BLaER1 (cell line): Measurements from ENCODE around the gene USP20.

Experiments
- H3K27ac ChIP-seq: shearing (Covaris generic); formaldehyde crosslinking; 2 replicates; pipeline ENCODE4 v1.8.1; 2022
- H3K27me3 ChIP-seq: shearing (Covaris generic); formaldehyde crosslinking; 2 replicates; pipeline ENCODE4 v1.8.1; 2022
- H3K36me3 ChIP-seq: shearing (Covaris generic); formaldehyde crosslinking; 2 replicates; pipeline ENCODE4 v1.8.1; 2022
- H3K4me1 ChIP-seq: shearing (Covaris generic); formaldehyde crosslinking; 2 replicates; pipeline ENCODE4 v1.8.1; 2022
- H3K4me2 ChIP-seq: shearing (Covaris generic); formaldehyde crosslinking; 2 replicates; pipeline ENCODE4 v1.8.1; 2022
- H3K4me3 ChIP-seq: shearing (Covaris generic); formaldehyde crosslinking; 2 replicates; pipeline ENCODE4 v1.8.1; 2022
- H3K9ac ChIP-seq: shearing (Covaris generic); formaldehyde crosslinking; 2 replicates; pipeline ENCODE4 v1.8.1; 2022
- H3K9me3 ChIP-seq: shearing (Covaris generic); formaldehyde crosslinking; 2 replicates; pipeline ENCODE4 v1.8.1; 2022
- H4K20me1 ChIP-seq: shearing (Covaris generic); formaldehyde crosslinking; 2 replicates; pipeline ENCODE4 v1.8.1; 2022
- Cebpa-rat ChIP-seq: shearing (Covaris generic); IDR thresholded peaks from 2 replicates; pipeline ENCODE4 v1.8.1; 2022

Gene USP20

DNA sequence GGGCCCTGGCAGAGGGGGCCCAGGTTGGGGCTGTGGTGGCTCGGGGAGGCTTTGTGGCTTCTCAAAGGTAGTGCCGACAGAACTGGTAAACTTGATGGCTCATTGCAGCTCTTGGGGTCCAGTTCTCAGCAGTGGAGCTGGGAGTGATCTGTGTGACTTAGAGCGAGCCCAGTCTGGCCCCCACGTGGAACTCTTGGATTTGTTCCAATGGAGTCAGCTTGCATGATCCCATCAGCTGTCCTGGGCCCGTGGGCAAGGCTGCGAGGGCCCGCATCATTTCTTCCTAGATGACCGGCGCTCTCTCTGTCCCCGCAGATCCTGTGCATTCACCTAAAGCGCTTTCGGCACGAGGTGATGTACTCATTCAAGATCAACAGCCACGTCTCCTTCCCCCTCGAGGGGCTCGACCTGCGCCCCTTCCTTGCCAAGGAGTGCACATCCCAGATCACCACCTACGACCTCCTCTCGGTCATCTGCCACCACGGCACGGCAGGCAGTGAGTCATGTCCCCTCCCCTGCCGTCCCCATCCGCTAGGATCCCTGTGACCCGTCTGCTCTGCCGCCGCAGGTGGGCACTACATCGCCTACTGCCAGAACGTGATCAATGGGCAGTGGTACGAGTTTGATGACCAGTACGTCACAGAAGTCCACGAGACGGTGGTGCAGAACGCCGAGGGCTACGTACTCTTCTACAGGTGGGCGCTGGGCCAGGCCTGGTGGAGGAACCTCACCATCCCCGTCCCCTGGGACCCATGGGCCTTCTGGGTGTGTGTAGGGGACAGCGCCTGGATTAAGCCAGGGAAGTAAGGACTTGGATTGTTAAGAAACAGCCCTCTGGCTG is 39.2 kb downstream of the USP20 start:
- no peak overlapping the region for H3K27ac ChIP-seq
- no peak for TF ChIP-seq Cebpa-rat

DNA sequence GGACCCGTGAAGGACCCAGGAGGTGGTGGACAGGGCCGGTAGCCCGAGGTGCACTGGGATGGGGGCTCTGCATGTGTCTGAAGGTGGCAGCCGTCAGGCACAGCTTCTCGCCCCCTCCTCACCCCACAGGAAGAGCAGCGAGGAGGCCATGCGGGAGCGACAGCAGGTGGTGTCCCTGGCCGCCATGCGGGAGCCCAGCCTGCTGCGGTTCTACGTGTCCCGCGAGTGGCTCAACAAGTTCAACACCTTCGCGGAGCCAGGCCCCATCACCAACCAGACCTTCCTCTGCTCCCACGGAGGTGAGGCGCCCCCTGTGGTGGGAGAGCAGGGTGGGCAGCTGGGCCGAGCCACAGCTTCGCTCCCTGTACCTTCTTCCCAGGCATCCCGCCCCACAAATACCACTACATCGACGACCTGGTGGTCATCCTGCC is 39.9 kb downstream of the USP20 start:
- no peak for TF ChIP-seq Cebpa-rat
- H3K4me2 ChIP-seq, result no peak overlapping the region

More for the DNA sequence above, 39.2 kb downstream of the USP20 start:
- no peaks in the 10 kb centered on the region for H4K20me1 ChIP-seq
- no peak overlapping the region for H3K9ac ChIP-seq
- no peaks in the 10 kb centered on the region for H3K4me1 ChIP-seq
- no peak overlapping the region for H3K4me2 ChIP-seq
- no peak overlapping the region for H3K4me3 ChIP-seq
- H3K27me3 ChIP-seq, result no peaks in the 10 kb centered on the region
- no peaks in the 10 kb centered on the region for H3K9me3 ChIP-seq
- H3K36me3 ChIP-seq, result peaks cover 46% of the 10 kb centered on the region

DNA sequence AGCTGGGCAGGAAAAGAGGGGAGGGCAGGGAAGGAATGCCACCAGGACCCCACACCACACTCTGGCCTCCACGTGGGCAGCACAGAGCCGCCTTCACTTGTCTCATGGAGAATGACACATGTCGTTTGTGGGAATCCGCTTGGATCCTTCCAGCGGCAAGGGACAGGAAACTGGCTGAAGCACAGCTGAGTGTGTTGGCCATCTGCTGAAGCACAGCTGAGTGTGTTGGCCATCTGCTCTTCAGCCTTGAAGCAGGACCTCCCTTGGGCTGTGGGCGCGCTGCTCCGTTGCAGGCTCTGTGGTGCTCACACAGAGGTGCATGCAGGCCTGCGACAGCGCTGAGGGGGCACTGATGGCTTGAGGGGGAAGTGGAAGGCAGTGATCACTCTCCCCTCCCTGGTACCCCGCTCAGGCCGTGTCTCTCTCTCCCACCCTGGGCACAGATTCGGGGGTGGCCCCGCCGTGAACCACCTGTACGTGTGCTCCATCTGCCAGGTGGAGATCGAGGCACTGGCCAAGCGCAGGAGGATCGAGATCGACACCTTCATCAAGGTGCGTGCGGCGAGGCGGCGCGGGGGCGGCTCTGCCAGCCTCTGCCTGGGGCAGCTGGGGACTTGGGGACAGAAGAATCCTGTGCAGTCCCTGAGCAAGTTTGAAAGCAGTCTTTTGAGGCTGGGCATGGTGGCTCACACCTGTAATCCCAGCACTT is 40.6 kb downstream of the USP20 start:
- H3K4me1 ChIP-seq, result no peaks in the 10 kb centered on the region
- no peaks in the 10 kb centered on the region for H3K27me3 ChIP-seq
- H3K4me2 ChIP-seq, result no peak overlapping the region
- H3K9ac ChIP-seq, result no peak overlapping the region
- H3K27ac ChIP-seq, result no peak overlapping the region
- no peaks in the 10 kb centered on the region for H3K9me3 ChIP-seq
- TF ChIP-seq Cebpa-rat, result no peak
- H3K4me3 ChIP-seq, result no peak overlapping the region
- peaks cover 46% of the 10 kb centered on the region for H3K36me3 ChIP-seq
- no peaks in the 10 kb centered on the region for H4K20me1 ChIP-seq

More for the DNA sequence above, 39.9 kb downstream of the USP20 start:
- H3K36me3 ChIP-seq, result peaks cover 46% of the 10 kb centered on the region
- H3K27me3 ChIP-seq, result no peaks in the 10 kb centered on the region
- no peaks in the 10 kb centered on the region for H4K20me1 ChIP-seq
- no peak overlapping the region for H3K27ac ChIP-seq
- no peaks in the 10 kb centered on the region for H3K4me1 ChIP-seq
- H3K9ac ChIP-seq, result no peak overlapping the region
- no peak overlapping the region for H3K4me3 ChIP-seq
- H3K9me3 ChIP-seq, result no peaks in the 10 kb centered on the region

DNA sequence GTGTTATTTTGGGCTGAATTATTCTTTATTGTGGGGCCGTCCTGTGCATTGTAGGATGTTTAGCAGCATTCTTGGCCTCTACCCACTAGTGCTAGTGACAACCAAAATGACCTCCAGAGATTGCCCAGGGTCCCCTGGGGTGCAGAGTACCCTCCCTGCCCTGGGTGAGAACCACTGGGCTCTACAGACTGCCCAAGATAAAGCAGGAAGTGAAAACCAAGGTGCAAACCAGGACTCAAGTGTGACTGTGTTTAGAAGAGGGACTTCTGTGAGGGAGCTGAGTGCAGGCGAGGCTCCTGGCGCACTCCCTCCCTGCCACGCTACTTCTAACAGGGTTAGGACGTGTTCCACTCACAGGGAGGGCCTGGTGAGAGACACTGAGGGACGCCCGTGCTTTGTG is 41.6 kb downstream of the USP20 start:
- H4K20me1 ChIP-seq, result no peaks in the 10 kb centered on the region
- H3K4me3 ChIP-seq, result no peak overlapping the region
- H3K36me3 ChIP-seq, result peaks cover 46% of the 10 kb centered on the region
- no peaks in the 10 kb centered on the region for H3K27me3 ChIP-seq
- TF ChIP-seq Cebpa-rat, result no peak
- H3K9me3 ChIP-seq, result no peaks in the 10 kb centered on the region
- no peaks in the 10 kb centered on the region for H3K4me1 ChIP-seq
- no peak overlapping the region for H3K9ac ChIP-seq
- H3K4me2 ChIP-seq, result no peak overlapping the region
- no peak overlapping the region for H3K27ac ChIP-seq

DNA sequence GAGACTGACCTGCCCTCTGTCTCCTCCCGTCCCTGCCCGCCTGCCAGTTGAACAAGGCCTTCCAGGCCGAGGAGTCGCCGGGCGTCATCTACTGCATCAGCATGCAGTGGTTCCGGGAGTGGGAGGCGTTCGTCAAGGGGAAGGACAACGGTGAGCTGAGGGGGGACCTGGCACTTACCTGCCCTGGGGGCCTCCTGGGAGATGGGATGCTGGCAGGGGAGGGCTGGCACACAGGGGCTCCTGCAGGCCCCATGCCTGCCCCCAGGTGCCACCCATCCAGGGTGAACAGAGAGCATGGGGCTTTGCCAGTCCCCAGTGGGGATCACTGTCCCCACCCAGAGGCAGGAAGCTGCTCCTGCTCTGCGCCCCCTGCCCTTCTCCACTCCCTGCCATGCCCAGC is 43.0 kb downstream of the USP20 start:
- H3K9ac ChIP-seq, result no peak overlapping the region
- no peaks in the 10 kb centered on the region for H4K20me1 ChIP-seq
- no peak overlapping the region for H3K27ac ChIP-seq
- peaks cover 44% of the 10 kb centered on the region for H3K36me3 ChIP-seq
- TF ChIP-seq Cebpa-rat, result no peak
- H3K4me3 ChIP-seq, result no peak overlapping the region
- H3K27me3 ChIP-seq, result no peaks in the 10 kb centered on the region
- no peaks in the 10 kb centered on the region for H3K9me3 ChIP-seq
- no peaks in the 10 kb centered on the region for H3K4me1 ChIP-seq
- no peak overlapping the region for H3K4me2 ChIP-seq

DNA sequence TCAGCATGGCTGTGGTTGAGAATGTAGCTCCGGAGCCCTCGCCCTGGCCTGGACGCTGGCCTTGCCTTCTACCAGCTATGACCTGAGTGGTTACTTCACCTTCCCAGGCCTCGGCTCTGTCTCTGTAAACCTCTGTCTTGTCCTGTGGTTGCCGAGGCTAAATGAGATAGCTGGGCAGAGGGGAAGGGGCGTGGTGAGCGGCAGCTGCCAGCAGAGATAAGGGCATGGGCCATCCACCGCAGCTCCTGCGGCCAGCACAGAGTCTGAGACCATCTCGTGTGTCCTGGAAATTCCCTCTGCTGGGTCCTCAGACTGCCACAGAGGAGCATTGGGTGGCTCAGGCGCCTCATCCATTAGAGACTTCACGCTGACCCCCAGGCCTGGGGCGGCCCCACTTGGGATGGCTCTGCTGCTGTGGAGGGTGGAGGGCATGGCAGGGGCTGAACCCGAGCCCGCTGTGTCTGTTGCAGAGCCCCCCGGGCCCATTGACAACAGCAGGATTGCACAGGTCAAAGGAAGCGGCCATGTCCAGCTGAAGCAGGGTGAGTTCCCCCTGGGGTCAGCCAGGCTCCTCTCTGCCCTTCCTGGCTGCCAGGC is 43.9 kb downstream of the USP20 start:
- Histone ChIP-seq H4K20me1 (no peaks in the 10 kb centered on the region), H3K4me1 (peaks cover 7% of the 10 kb centered on the region), H3K9ac (no peak overlapping the region), H3K27ac (no peak overlapping the region), H3K36me3 (peaks cover 35% of the 10 kb centered on the region), H3K9me3 (no peaks in the 10 kb centered on the region), H3K27me3 (no peaks in the 10 kb centered on the region), H3K4me3 (no peak overlapping the region), H3K4me2 (no peak overlapping the region)
- no peak for TF ChIP-seq Cebpa-rat

DNA sequence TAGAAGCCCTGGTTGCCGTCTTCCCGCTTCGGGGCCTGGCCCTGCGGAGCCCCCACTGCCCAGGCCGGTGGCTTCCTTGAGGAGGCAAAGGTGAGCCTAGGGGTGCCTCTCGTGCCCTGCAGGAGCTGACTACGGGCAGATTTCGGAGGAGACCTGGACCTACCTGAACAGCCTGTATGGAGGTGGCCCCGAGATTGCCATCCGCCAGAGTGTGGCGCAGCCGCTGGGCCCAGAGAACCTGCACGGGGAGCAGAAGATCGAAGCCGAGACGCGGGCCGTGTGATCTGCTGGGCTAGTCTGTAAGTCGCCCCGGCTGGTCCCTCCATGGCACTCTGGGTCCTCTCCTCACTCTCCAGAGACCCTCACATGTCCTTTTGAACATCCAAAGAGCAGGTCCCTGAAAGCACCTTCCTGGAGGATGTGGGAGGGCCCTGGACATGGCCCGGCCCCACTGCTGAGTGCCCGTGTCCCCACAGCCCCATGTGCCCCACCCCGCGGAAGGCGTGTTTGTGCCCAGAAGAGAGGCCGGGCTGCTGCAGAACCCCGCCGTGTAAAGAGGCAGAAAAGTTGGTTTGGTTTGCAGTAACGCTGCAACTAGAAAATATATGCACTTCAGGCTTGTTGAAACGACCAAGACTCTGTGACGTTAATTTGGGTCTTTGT is 44.9 kb downstream of the USP20 start:
- Histone ChIP-seq H3K4me1 (peaks cover 16% of the 10 kb centered on the region), H3K4me3 (no peak overlapping the region), H3K27me3 (no peaks in the 10 kb centered on the region), H3K36me3 (peaks cover 25% of the 10 kb centered on the region), H3K9ac (no peak overlapping the region), H3K9me3 (no peaks in the 10 kb centered on the region), H3K27ac (no peak overlapping the region), H3K4me2 (no peak overlapping the region), H4K20me1 (no peaks in the 10 kb centered on the region)
- TF ChIP-seq Cebpa-rat, result no peak

DNA sequence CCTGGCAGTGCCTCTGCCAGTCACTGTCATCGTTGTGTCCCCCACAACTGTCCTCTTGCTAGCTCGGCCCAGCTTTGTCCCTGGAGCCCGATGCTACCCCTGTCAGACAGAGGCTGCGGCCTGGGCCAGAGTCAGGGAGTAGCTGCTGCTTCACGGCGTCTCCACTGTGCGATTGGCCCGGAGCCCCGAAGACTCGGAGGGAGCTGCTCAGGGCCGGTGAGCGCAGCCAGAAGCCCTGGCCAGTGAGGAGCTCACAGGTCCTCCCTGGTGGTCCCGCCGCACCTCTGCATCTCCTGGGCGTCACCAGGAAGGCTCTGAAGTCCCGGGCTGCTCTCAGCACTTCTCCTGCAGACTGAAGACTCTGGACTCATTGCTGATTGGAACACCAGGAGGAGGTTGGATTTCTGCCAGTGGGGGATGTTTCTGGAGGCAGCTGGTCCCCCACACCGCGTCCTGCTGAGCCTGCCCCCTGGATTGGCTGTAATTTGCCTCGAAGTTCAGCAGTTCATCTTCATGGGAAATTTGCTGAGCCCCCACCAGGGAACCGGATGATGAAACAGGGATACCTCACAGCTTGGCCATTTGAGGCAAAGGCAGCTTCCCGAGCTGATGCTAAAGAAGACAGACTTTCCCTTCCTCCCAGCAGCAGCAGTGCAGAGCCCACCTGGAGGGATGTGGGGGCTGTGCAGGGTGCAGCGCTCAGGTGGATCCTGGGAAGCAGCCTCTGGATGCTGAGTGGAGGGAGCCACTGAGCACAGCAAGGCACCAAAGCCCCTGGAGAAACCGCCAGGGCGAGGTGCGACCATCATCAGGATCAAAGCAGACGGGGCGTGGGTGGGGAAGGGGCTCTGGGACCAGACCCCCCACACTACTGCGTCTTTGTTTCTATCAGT is 45.6 kb downstream of the USP20 start:
- Histone ChIP-seq H3K27ac (no peak overlapping the region), H3K27me3 (no peaks in the 10 kb centered on the region), H3K36me3 (peaks cover 18% of the 10 kb centered on the region), H3K4me1 (peaks cover 23% of the 10 kb centered on the region), H3K4me2 (no peak overlapping the region), H3K9me3 (no peaks in the 10 kb centered on the region), H4K20me1 (no peaks in the 10 kb centered on the region), H3K9ac (no peak overlapping the region), H3K4me3 (no peak overlapping the region)
- TF ChIP-seq Cebpa-rat, result no peak
